Renal pelvis (tissue), 4 donors: ENCODE data around the gene EPX. TPM values are rescaled to one million over a fixed set of nuclear protein-coding genes. Genes with fewer than 3 reads are reported as not detected.

Source experiments
- DNase-seq: peaks from one replicate; pipeline ENCODE4 v3.0.0-alpha.2; 2013
- polyA plus RNA-seq, 3 donors: library from polyadenylated mRNA; unstranded; fragments of 120-200 nt; gene quantifications; one replicate each; pipeline ENCODE4 v1.2.1, GENCODE V29; 2013; ENCODE audit not compliant: insufficient read length in 3 of 3

The EPX gene
- polyA plus RNA-seq, 3 donors = 0.75 to 1.3 (median 0.83) TPM

DNA sequence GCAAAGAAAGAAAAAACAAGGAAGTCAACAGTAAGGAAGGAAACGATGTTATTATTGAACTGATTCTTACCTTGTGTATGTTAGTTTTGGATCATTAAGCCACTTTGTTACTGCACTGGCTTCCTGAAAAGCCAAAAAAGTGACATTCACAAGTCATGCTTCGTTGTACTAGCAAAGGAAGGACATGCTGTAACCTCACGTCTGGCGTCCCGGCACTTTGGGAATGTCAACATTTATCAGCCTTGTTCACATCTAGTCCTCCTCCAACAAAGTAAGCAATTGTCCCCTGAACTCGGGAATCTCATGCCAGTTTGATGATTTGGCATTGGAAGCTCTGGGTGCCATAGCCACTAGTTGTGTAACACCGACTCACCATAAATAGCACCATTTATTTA is 27.3 kb downstream of the EPX start:
- no peak for DNase-seq

DNA sequence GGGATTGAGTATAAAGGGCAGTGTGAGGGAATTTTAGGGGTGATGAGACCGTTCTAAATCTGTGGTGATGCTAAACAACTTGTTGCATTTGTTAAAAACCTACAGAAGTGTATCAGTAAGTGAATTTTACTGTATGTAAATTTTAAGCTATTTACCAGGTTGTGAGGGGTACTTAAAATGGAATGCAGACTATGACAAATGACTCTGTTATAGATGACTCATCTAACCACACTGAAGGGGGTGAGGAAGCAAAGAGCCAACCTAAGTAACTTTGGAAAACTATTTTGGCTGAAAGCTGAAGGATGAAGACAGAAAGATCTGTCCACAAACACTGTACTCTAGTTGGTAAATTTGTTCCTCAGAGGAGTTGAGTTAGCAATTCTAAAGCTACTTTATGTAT is 31.8 kb downstream of the EPX start:
- DNase-seq = no peak

DNA sequence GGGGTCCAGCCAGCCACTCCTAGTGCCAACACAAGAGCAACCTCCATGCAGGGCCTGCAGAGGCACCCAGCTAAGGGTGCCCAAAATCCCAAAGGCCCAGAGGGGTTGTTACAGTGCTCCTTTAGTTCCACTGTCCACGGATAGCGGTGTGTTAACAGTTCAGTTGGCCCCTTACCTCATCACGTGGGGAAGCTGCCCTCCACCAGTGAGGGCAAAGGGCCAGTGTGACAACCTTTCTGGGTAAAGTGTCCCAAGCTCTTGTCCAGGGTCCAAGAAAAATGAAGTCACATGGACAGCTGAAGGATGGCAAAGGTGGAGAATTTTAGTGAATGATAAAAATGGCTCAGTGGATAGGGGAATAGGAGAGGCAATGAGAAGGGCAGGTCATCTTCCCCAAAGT is 35.2 kb downstream of the EPX start:
- no peak for DNase-seq

DNA sequence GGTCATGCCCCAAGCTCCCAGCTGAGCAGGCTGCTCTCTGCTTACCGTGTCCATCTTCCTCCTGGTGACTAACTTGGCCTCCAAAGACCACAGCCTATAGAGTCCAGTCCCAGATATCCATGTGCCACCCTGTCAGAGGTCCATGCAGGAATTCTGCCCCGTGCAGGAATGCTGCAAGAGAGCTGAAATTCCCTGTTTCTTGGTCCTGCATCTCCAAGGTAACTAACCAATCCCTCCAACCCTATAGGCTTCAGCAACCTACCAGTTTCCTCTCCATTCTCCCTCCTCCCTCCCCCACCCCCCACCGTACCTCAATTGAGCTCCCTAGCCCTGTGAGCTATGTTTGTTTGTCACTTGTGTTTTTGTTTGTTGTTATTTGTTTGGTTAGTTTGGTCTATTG is 36.2 kb downstream of the EPX start:
- DNase-seq = no peak

DNA sequence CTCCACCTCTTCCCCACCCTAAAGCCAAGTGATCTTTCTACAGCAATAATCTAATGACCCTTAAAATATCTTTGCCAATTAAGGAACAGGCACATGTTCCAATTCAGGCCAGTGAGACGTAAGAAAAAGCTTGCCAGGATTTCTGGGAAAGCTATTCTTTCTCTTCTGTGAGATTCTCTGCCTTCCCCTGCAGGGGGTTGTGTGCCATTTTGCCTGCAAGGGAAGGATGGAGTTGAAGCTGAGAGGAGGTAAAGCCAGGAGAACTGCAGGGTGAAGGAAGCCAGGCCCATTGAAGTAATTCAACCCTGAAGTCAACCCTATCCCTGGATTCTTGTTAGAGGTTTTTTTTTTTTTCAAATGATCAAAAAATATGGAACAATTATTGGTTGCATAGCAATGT is 36.9 kb downstream of the EPX start:
- DNase-seq = no peak

DNA sequence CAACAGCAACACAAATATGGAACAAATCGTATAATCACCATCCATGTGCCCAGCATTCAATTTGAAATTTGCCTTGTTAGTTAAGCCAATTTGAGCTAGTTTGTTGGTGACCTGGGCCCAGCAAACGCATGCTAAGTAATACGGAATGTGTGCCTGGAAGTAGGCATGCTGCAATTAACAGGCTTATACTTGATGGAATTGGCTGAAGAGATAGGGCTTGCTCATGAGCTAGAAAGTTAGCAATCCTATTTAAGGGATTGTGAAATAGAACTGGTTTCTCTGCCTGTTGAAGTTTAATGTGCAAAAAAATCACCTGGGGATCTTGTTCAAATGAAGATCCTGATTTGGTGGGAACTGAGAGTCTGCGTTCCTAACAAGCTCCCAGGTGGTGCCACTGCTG is 37.4 kb downstream of the EPX start:
- DNase-seq = no peak

DNA sequence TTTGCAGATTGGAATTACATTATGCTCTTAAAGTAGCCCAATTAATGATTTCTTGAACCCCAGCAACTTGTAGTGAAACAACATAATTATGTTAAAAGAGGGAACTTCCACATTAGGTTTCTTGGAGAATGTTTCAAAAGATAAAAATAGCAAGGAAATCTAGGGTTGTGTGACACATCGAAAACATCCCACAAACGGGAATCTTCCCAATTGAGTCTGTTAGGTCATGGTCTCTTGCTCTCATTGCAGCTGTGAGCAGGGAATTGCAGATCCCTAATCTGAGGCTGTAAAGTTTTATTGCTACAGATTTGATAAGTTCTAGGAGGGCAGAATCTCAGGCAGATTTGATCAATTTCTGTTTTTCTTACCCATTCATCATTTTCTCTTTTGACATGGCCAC is 39.1 kb downstream of the EPX start:
- DNase-seq = no peak

DNA sequence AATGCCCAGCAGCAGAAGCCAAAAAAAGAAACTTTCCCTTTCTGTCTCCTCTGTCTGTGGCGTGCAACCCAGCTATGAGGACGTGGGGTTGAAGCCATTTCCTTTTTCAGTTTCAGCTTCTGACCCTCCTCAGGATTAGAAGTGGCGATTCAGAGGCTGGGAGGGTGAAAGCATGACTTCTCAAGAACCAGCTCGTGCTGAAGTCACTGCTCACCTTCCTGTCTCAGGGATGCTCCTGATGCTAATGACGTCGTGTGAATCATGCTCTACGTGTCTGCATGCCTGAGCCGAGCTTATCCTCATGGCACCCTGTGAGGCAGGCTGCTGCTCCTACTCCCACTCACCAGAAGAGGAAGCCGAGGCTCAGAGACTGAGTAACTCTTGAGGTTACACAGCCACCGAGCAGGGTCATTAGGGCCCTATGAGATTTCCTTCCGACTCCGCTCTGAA is 40.2 kb downstream of the EPX start:
- DNase-seq = no peak

DNA sequence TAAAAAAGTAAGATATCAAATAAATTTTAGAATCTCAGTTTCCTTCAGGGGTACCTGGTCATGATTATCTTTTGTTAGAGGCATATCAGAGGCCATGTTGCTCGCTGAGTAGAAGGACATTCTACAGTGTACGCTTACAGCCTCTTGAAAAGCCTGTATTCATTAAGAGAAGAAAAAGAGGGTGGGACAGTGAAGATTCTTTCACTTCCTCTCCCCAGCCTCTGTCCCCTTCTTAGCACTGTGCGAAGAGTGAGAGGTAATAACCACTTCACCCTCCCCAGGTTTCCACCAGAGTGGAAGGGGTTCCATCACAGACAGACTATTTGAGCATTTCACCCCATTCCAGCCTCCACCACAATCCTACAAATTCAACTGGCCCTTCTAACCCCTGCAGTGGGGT is 41.0 kb downstream of the EPX start:
- DNase-seq = no peak

DNA sequence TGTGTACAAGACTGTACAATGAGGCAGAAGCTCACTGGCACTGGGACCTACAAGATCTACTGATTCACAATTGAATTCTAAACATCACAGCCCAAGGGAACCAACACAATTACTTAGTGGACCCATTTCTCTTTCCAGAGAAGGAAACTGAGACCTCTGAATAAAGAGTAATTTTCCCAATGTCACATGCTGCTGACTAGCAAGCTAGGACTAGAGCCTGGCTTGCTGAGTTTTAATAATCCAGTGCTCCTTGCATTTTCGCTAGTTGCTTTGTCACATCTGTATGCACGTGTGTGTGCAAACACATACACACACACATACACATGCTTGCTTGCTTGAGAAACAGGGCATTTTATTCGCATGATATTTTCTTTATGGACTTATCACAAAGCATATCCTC is 42.0 kb downstream of the EPX start:
- DNase-seq = no peak

DNA sequence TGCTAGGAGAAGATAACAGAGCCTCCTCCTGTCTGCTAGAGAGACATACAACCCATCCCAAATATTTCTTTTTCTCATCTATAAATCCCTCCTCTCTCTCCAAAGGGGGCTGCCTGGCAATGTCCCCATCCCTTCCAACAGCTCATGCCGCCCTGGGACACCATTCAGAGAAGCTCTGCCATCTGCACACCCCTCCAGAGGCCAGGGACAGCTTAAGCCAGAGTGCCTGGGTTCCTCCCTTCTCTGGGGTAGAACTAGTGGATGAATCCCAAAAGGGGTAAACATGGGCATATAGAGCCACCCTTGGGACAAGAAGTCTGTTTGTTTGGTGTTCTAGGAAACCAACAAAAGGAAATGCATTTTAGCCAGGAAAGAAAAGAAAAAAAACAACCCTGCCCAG is 43.3 kb downstream of the EPX start:
- DNase-seq = no peak

DNA sequence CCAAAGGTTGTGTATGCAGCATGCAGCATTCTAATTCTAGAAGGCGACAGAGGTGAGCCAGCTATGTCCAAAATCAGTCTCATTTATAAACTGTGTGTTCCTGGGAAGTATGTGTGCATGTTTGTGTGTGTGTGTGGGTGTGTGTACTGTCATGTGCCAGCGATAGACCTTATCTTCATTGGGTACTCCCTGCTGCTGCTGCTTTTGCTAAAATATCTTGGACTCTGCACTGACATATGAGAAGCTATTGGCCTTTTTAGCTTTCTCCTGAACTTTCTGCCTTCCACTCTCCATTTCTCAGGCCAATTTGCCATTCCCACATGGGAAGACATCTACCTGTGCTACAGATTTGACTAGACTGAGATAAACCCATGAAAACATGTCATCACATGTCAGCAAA is 43.9 kb downstream of the EPX start:
- no peak for DNase-seq

DNA sequence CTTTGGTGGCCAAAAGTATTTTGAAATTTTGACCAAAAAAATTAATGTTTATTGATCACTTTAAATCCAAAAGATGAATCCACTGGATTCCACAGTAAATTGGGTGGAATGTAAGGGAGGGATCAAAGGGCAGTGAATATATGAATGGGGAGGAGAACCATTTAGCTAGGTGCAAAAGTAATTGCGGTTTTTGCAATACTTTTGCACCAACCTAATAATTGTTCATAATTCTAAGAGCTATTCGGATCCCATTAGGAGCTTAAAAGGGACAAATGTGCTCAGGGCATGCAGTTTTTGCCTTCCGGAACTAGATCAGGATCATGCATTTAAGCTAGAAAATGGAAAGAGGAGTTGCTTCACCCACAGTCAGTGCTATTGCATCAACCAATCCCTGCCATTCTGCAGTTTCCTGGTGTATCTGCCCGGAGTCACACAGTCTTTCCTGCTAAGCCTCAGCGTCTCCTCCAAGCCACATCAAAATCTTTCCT is 45.7 kb downstream of the EPX start, which contains the start of gene LPO:
LPO (plus strand) TSS at position 438 of the 488 bp plus-strand sequence. CDS start 4,396 bp downstream, outside the sequence.
- DNase-seq = no peak

DNA sequence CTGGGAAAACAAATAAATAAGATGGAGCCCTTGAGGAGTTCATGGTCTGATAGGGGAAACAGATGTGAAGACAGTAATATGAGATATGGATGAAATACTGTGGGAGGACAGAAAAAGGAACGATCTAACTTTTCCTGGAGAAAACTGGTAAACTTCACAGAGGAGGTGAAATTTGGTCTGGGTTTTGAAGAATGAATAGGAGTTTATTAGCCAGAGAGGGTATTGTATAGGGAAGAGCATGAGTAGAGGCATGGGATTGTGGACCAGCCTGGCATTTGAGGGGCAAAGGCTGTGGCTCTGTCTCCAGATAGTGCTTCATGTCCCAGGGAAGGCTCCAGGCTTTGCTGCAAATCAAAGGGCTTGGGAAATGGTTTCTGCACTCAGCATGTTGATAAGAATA is 47.5 kb downstream of the EPX start:
- DNase-seq = no peak

DNA sequence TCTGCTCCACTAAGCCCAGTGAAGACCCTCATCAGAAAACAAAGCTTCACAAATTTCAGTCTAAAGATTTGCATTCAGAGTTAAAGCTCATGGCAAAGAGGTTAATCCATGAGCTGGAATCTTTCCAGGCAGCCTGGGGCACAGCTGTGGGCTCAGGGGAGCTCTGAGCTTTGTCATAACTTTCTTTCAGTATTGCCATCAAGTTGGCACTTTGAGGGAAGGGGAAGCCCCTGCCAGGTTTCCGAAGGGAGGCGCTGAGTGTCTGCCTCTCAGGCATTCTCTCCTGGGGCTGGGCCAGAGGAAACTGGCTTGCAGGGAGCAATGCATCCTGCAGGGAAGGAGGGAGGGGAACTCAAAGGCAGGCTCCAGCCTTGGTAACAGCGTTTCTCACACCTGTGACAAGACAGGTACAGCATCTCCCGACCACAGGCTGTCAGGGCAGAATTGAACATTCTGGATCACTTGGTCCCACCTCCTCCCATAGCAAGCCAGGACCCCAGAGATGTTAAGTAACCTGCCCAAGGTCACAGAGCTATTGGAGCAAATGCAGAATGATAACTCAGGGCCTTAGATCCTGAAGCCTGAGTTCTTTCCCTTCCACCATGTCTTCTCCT is 49.8 kb downstream of the EPX start:
- DNase-seq = no peak

DNA sequence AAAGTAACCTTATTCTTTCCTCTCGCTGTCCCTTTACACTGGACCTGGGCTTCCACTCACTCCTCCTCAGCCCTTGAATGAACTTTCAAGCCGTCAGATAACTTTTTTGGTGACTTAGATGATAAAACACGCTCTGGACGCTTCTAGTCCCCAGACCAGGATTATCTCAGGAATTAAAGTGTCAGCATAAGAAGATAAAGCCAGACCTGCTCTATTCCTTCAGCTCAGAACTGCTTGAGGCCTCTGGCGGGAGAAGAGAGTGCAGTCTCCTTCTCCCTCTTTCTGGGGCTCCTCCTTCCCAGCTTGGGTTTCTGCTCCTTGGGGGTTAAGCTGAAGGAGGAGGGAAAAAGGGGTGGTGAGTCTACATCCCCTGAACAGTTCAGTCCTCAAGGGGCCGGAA is 52.4 kb downstream of the EPX start:
- DNase-seq = no peak

DNA sequence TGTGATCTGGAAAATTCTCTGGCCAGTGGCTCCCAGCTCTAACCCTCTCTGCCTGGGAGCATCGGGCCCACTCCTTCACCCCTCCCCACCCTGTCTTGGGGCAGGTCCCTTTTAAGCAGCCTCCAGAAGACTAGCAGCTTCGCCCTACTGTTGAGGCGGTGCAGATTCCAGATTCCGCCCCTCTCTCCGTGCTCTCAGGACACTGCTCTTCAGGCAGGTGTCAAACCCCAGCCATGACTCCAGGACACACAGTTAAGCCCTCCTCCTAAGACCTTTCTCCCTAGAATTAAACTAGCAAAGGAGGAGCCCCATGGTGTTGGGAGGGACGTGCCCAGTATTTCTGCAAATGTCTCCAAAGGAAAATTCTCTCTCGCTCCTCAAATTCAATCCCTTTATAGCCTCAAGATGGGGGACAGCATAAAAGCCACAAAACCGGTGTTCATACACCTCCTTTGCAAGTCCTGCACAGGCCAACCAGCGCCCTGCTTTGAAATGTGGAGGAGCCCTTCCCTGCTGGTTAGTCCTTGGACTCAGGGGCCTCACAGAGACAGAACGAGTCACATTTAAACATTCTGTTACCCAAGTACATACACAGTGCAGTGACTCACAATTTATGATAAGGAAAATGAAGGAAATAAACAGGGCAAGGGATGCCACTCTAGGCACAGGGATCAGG is 53.0 kb downstream of the EPX start:
- no peak for DNase-seq

DNA sequence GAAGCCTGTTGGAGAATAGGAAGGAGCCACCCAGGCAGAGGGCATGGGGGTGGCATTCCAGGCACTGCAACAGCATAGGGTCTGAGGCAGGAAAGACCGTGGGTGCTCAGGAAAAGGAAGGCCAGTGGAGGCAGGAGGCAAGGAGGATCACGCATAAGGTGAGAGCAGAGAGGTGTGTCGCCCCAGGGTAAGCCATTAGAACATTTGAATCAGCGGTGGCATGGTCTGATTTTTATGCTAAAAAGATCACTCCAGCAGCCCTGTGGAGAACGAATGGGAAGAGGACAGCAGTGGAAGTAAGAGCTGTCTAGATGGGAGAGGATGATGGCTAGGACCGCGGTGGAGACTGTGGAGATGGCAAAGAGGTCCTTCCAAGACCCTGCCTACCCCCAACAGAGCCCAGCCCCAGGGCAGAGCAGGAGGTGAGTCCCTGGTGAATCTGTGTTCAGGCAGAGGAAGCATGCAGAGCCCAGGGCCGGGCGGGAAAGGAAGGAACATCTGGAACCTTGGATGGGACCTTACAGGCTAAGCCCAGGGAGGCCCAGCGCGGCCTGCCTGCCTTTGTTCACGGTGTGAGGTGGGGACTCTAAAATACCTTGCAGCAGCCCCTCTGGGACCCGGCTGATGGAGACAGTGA is 53.7 kb downstream of the EPX start:
- DNase-seq = no peak

DNA sequence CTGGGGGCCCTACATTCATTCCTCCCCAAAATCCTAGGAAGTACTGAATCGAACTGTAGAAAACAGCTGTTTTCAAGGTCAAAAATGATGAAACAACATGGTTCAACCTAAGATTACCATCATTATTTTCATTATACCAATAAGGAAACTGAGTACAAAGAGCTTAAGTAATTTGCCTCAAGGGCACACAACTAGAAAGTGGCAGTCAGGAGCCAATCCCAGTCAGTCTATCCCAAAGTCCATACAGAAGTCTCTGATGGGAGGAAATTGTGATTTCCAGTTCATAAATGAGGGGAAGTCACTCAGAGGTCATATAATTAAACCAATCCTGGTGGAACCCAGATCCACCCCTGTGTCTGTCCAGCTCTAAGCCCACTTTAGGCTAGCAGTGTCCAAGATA is 54.3 kb downstream of the EPX start:
- DNase-seq = no peak

DNA sequence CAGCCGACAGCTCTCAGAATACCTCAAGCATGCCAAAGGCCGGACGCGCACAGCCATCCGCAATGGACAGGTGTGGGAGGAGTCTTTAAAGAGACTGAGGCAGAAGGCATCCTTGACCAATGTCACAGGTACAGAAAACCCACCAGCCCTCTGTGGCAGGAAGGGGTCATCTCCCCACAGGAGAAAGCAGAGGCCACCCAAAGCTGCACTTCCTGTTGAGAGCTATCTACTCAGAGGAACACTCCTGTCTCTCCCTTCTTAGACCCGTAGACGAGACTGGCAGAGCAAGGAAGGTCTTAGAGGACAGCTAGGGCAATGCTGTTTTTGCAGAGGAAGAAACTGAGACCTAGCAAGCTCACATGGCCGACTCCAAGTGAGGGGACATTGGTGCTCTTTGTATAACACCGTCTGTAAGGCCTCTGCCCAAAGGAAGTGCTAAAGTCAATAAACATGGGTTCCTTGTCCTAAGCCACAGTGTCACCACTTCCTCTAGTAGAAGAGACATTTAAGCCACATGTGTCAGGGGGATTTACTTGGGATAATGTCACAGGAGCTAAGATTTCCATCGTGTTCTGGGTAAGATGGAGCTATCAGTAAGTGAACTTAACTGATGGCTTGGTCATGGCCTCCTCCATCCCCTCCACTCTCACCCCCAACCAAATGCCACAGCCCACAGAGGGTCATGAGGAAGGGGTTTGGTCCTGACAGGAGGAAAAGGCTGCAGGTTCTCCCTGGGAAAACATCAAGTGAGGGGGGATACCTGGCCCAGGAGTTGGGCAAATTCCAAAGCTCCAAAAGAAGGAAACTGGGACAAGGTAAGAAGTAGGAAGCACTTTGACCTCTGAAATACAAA is 55.2 kb downstream of the EPX start:
- DNase-seq = no peak

DNA sequence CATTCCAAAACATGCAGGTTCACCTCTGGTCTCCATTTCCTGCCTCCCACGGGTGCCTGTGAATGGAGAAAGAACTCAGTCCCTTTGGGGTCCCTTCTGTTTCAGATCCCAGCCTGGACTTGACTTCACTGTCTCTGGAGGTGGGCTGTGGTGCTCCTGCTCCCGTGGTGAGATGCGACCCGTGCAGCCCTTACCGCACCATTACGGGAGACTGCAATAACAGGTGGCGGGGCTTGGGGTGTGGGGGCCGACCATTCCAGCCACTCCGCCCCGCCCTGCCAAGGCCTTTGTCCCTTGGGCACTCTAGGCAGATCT is 56.4 kb downstream of the EPX start:
- no peak for DNase-seq
